Cardiac fibroblast (primary cell): ENCODE measurements around the gene ELL2.

Experiments used
- DNase-seq, 2 donors: peaks; one replicate each; pipeline versions ENCODE4 v3.0.0 to v3.0.0-alpha.2; 2010; ENCODE audit warnings: low read depth in 2 of 2
- H3K4me3 ChIP-seq, 2 donors: replicated peaks in 1 of 2; 1 replicate in 1 of 2; 2 replicates in 1 of 2; pipeline ENCODE4 v1.5.1; 2011; ENCODE audit warnings: low read depth in 2 of 2, low read length in 2 of 2, mild to moderate bottlenecking in 2 of 2, moderate library complexity in 1 of 2
- CTCF ChIP-seq: IDR thresholded peaks from one replicate; pipeline ENCODE4 v1.5.1; 2011; ENCODE audit warnings: low read depth, mild to moderate bottlenecking, low read length, inconsistent platforms

The ELL2 gene

GRCh38 chr5:95962785-95963184 lies 1.1 kb upstream of the ELL2 start:
- no peak for DNase-seq
- H3K4me3 ChIP-seq = no peak overlapping the region
- TF ChIP-seq CTCF = no peak

GRCh38 chr5:95962475-95962773 lies 773 bp upstream of the ELL2 start:
- no peak for DNase-seq
- peak overlapping the region; percentile 53 to 71 for H3K4me3 ChIP-seq
- no peak for TF ChIP-seq CTCF

- H3K4me3 ChIP-seq = peak overlapping the region; percentile 94 to 97
- DNase-seq = peak; percentile 79 to 90
- TF ChIP-seq CTCF = peak; percentile 27
These were observed 709 bp downstream of the ELL2 start for GRCh38 chr5:95960667-95961616.

- TF ChIP-seq CTCF = no peak
- H3K4me3 ChIP-seq = peak overlapping the region; percentile 94 to 97
- peak; percentile 56 to 58 for DNase-seq
These were observed 1.6 kb downstream of the ELL2 start for GRCh38 chr5:95959888-95960666.

- DNase-seq = peak in 1 of 2 donors; percentile 39
These were observed 2.4 kb downstream of the ELL2 start for GRCh38 chr5:95959051-95959887.

More at GRCh38 chr5:95959051-95959887, 2.4 kb downstream of the ELL2 start:
- no peak for TF ChIP-seq CTCF
- peak overlapping the region; percentile 94 to 97 for H3K4me3 ChIP-seq
